Activated B cell treated with CpG ODN at 0.5 μM for 24 hours (primary cell): Measurements from ENCODE around the gene PPWD1. TPM values are rescaled to one million over a fixed set of nuclear protein-coding genes. Genes with fewer than 3 reads are reported as not detected.

Source experiments
- ATAC-seq: fragments of 200-7000 bp; cut with Tn5 transposase; one replicate; pipeline ENCODE4 v1.10.0; 2021; ENCODE audit warnings: low read depth, mild to moderate bottlenecking, moderate library complexity
- CTCF ChIA-PET: fragments of 350-600 bp; sonication (Branson Sonifier 250); formaldehyde crosslinking; loops from one replicate; lab custom pipeline; 2021; ENCODE audit warnings: antibody characterized with exemption; lab: Charles Lee
- POLR2A ChIA-PET: fragments of 350-600 bp; sonication (Branson Sonifier 250); formaldehyde crosslinking; loops from one replicate; lab custom pipeline; 2021; ENCODE audit warnings: antibody characterized with exemption; lab: Charles Lee
- DNase-seq: peaks from one replicate; pipeline ENCODE4 v3.0.0; 2022
- H3K27ac Mint-ChIP-seq: one replicate; pipeline ENCODE4 v1.8.0; 2020; ENCODE audit warnings: mixed read lengths
- H3K27me3 Mint-ChIP-seq: one replicate; pipeline ENCODE4 v1.8.0; 2021; ENCODE audit warnings: mixed read lengths
- H3K36me3 Mint-ChIP-seq: one replicate; pipeline ENCODE4 v1.8.0; 2021; ENCODE audit warnings: low read depth, mixed read lengths
- H3K4me1 Mint-ChIP-seq: one replicate; pipeline ENCODE4 v1.8.0; 2021; ENCODE audit warnings: mixed read lengths
- H3K4me3 Mint-ChIP-seq: one replicate; pipeline ENCODE4 v1.8.0; 2020; ENCODE audit warnings: mild to moderate bottlenecking, mixed read lengths
- H3K9me3 Mint-ChIP-seq: one replicate; pipeline ENCODE4 v1.8.0; 2020; ENCODE audit warnings: mixed read lengths
- CTCF ChIP-seq: fragments of 200-600 bp; IDR thresholded peaks from one replicate; pipeline ENCODE4 v1.8.0; 2022; ENCODE audit warnings: antibody characterized with exemption, mild to moderate bottlenecking
- intact Hi-C: fragments of 100-400 bp; cut with micrococcal nuclease; formaldehyde crosslinking; loops from one replicate; pipeline ENCODE4 v1.15.1; 2024
- total RNA-seq: library from RNA; stranded (reverse); gene quantifications from 2 replicates; pipeline ENCODE4 v1.2.3, GENCODE V29; 2022

PPWD1 gene
- total RNA-seq, result 57.8 and 69.7 TPM in 2 replicates

DNA sequence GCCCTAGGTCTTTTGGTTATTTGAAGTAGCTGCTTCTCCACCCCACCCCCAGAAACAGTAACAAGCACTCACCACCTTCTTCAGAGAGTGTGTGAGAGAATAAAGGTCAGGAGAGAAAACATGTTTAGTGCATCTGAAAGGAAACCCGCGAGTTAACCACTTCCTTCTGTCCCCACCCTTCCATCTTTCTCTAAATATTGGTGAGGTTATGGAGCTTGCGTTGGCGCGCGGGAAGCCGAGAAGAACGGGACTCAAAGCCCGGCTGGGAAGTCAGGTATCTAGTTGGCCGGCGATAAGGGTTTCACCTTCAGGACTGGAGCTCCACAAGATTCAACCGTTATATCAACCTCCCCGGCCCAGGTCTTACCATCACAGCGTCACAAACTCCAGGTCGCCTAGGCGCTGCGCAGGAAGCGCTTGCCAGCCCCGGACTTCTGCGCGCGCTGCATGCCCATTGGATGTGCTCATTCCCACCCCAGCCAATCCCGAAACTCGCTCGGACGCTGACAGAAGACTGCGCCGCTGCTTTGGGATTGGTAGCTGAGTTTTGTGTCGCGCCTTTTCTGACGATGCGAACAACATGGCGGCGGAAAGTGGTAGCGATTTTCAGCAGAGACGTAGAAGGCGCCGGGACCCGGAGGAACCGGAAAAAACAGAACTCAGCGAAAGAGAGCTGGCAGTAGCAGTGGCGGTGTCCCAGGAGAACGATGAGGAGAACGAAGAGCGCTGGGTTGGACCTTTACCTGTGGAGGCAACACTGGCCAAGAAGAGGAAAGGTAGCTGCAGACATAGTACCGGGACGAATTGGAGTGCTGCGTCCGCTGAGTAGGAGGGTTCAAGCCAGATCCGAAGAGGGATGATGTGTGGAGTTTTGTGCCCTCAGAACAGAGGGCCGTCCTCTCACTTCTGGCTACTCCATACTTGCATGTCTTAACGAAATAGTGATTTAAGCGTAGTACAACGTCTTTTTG lies at the start of gene PPWD1, which contains the start of gene CENPK:
PPWD1 (plus strand) TSS at position 566 of the 971 bp plus-strand sequence; CDS start at position 581, 15 bp downstream.
CENPK (minus strand) TSS at position 438 of the 971 bp plus-strand sequence. CDS start 8,261 bp downstream, outside the sequence.
- Mint-ChIP-seq H3K36me3 (peaks cover 33% of the 10 kb centered on the region), H3K4me3 (peak within 1 kb of the TSS; percentile 96), H3K4me1 (peaks cover 41% of the 10 kb centered on the region), H3K27me3 (no peaks in the 10 kb centered on the region), H3K9me3 (no peaks in the 10 kb centered on the region), H3K27ac (peak within 1 kb of the TSS; percentile 97)
- POLR2A ChIA-PET, result interaction anchor here (0.9 to 2.5 kb wide), 7 partner anchors 57 to 794 kb away, joined by 3 to 24 read pairs (median 6); partner anchors contain the start of genes ADAMTS6, CWC27, ERBIN and SREK1
- CTCF ChIA-PET, result interaction anchor here (1.1 to 1.2 kb wide), 2 partner anchors 80 to 752 kb away, joined by 3 read pairs; no protein-coding TSS in a partner anchor
- TF ChIP-seq CTCF, result no peak
- intact Hi-C loops, result loop anchor here (1.0 to 5.0 kb wide), 9 partner anchors 61 to 795 kb away; partner anchors contain the start of genes CWC27, NLN, SGTB and SREK1
- DNase-seq (peak; percentile 81), ATAC-seq (peak; percentile 99)

GRCh38 chr5:65525726-65526125 lies 37.4 kb upstream of the PPWD1 start:
- no peak for TF ChIP-seq CTCF
- no peaks in the 10 kb centered on the region for H3K27me3 Mint-ChIP-seq
- intact Hi-C loops, result no loop called here
- ATAC-seq (no peak), DNase-seq (no peak)
- ChIA-PET CTCF (no interaction called here), POLR2A (no interaction called here)
- H3K4me1 Mint-ChIP-seq, result no peaks in the 10 kb centered on the region
- no peak overlapping the region for H3K4me3 Mint-ChIP-seq
- no peak overlapping the region for H3K27ac Mint-ChIP-seq
- H3K9me3 Mint-ChIP-seq, result no peaks in the 10 kb centered on the region
- H3K36me3 Mint-ChIP-seq, result peaks cover 6% of the 10 kb centered on the region

DNA sequence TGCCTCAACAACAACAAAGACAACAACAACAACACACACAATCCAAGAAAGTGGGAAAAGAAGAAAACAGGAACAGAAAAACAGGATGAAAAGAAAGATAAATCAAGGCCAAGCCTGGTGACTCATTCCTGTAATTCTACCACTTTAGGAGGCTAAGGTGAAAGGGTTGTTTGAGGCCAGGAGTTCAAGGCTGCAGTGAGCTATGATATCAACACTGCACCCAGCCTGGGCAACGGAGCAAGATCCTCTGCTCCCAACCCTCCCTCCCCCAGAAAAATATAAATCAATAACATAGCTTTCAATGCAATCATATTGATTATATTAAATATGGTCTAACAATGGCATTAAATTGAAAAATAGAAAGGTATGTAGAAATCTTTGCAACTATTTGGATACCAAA lies 32.2 kb upstream of the PPWD1 start:
- no peak overlapping the region for H3K27ac Mint-ChIP-seq
- no peak overlapping the region for H3K4me3 Mint-ChIP-seq
- ChIA-PET CTCF (no interaction called here), POLR2A (no interaction called here)
- peaks cover 3% of the 10 kb centered on the region for H3K36me3 Mint-ChIP-seq
- ATAC-seq, result no peak
- no peaks in the 10 kb centered on the region for H3K4me1 Mint-ChIP-seq
- no peaks in the 10 kb centered on the region for H3K27me3 Mint-ChIP-seq
- no peak for DNase-seq
- intact Hi-C loops, result no loop called here
- no peak for TF ChIP-seq CTCF
- no peaks in the 10 kb centered on the region for H3K9me3 Mint-ChIP-seq

- peaks cover 4% of the 10 kb centered on the region for H3K36me3 Mint-ChIP-seq
- ATAC-seq (no peak), DNase-seq (no peak)
- no peak for TF ChIP-seq CTCF
- POLR2A ChIA-PET, result no interaction called here
- no peaks in the 10 kb centered on the region for H3K9me3 Mint-ChIP-seq
- H3K4me3 Mint-ChIP-seq, result no peak overlapping the region
- intact Hi-C loops, result no loop called here
- H3K4me1 Mint-ChIP-seq, result no peaks in the 10 kb centered on the region
- H3K27ac Mint-ChIP-seq, result no peak overlapping the region
- no peaks in the 10 kb centered on the region for H3K27me3 Mint-ChIP-seq
- CTCF ChIA-PET, result no interaction called here
These were observed 27.5 kb upstream of the PPWD1 start for GRCh38 chr5:65535529-65535987.

DNA sequence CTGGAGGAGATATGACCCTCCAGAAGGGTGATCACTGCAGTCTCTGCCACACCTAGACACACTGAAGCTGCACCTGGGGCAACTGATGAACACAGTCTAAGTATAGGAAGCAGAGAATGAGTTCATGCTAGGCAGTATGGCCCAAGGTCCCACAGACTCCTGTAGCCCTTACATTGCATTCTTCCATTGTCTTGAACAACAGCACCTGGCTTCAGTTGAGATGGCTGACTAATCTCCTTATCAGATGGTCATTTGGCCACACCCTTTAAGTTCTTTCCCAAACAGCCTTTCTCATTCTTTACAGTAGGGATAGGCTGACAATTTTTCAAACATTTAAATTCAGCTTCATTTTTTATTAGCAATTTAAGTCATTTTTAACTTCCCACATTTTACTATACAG lies 23.3 kb upstream of the PPWD1 start:
- ChIA-PET CTCF (no interaction called here), POLR2A (no interaction called here)
- no peaks in the 10 kb centered on the region for H3K4me1 Mint-ChIP-seq

More for the DNA sequence above, 23.3 kb upstream of the PPWD1 start:
- no peak for TF ChIP-seq CTCF
- Mint-ChIP-seq H3K27me3 (no peaks in the 10 kb centered on the region), H3K9me3 (no peaks in the 10 kb centered on the region), H3K27ac (no peak overlapping the region), H3K4me3 (no peak overlapping the region), H3K36me3 (peaks cover 27% of the 10 kb centered on the region)
- intact Hi-C loops, result no loop called here
- no peak for ATAC-seq
- no peak for DNase-seq
